Trophoblast cell (in vitro differentiated cells and primary cell): ENCODE results near the gene UGT2B17.
"Not testable (repeated sequence)": the region's sequence is repeated elsewhere in the genome, so short reads cannot be mapped to it uniquely, and the experiment has no call there.

Source experiments
- DNase-seq, 2 donors: peaks; one replicate each; pipeline ENCODE4 v3.0.0-alpha.2; 2016
- H2AFZ ChIP-seq: 2 replicates; pipeline ENCODE4 v1.6.1; 2013; ENCODE audit warnings: low read length, moderate library complexity, mild to moderate bottlenecking; ENCODE audit not compliant: insufficient read depth, poor library complexity
- H2AK5ac ChIP-seq: 2 replicates; pipeline ENCODE4 v1.6.1; 2013; ENCODE audit warnings: mild to moderate bottlenecking, low read length
- H2BK120ac ChIP-seq: 2 replicates; pipeline ENCODE4 v1.6.1; 2013; ENCODE audit warnings: low read length, mild to moderate bottlenecking, moderate library complexity; ENCODE audit not compliant: insufficient read depth, poor library complexity
- H2BK12ac ChIP-seq: 2 replicates; pipeline ENCODE4 v1.6.1; 2013; ENCODE audit warnings: mild to moderate bottlenecking, low read length, moderate library complexity
- H2BK5ac ChIP-seq: 2 replicates; pipeline ENCODE4 v1.6.1; 2013; ENCODE audit warnings: low read length, low read depth, moderate library complexity, mild to moderate bottlenecking; ENCODE audit not compliant: poor library complexity
- H3K14ac ChIP-seq: 2 replicates; pipeline ENCODE4 v1.6.1; 2013; ENCODE audit warnings: mild to moderate bottlenecking, low read length
- H3K18ac ChIP-seq: 2 replicates; pipeline ENCODE4 v1.6.1; 2013; ENCODE audit warnings: mild to moderate bottlenecking, low read length
- H3K23ac ChIP-seq: 2 replicates; pipeline ENCODE4 v1.6.1; 2013; ENCODE audit warnings: low read length
- H3K27ac ChIP-seq: 2 replicates; pipeline ENCODE4 v1.5.1; 2013; ENCODE audit warnings: low read depth, mild to moderate bottlenecking, inconsistent platforms, low read length, moderate library complexity
- H3K27me3 ChIP-seq: 2 replicates; pipeline ENCODE4 v1.6.1; 2013; ENCODE audit warnings: inconsistent platforms, mild to moderate bottlenecking, low read length, moderate library complexity; ENCODE audit not compliant: insufficient read depth
- H3K36me3 ChIP-seq, 2 experiments: 1 replicate in 1 of 2; 2 replicates in 1 of 2; pipeline ENCODE4 v1.6.1; 2013; ENCODE audit warnings: low read length in 2 of 2, mild to moderate bottlenecking in 2 of 2, moderate library complexity in 1 of 2; ENCODE audit not compliant: insufficient read depth in 2 of 2, control insufficient read depth in 1 of 2
- H3K4ac ChIP-seq: 2 replicates; pipeline ENCODE4 v1.6.1; 2013; ENCODE audit warnings: low read depth, mild to moderate bottlenecking, low read length, moderate library complexity
- H3K4me1 ChIP-seq, 2 experiments: 1 replicate in 1 of 2; 2 replicates in 1 of 2; pipeline ENCODE4 v1.6.1; 2013; ENCODE audit warnings: low read length in 2 of 2, mild to moderate bottlenecking in 2 of 2, moderate library complexity in 1 of 2; ENCODE audit not compliant: insufficient read depth in 2 of 2, control insufficient read depth in 1 of 2
- H3K4me2 ChIP-seq: 2 replicates; pipeline ENCODE4 v1.6.1; 2013; ENCODE audit warnings: inconsistent platforms, mild to moderate bottlenecking, low read length, moderate library complexity
- H3K4me3 ChIP-seq: 2 replicates; pipeline ENCODE4 v1.5.1; 2013; ENCODE audit warnings: mild to moderate bottlenecking, low read depth, low read length, inconsistent platforms
- H3K79me1 ChIP-seq: one replicate; pipeline ENCODE4 v1.6.1; 2013; ENCODE audit warnings: low read length
- H3K79me2 ChIP-seq: 2 replicates; pipeline ENCODE4 v1.6.1; 2013; ENCODE audit warnings: low read length, mild to moderate bottlenecking; ENCODE audit not compliant: control insufficient read depth, insufficient read depth, poor library complexity
- H3K9ac ChIP-seq: 2 replicates; pipeline ENCODE4 v1.6.1; 2013; ENCODE audit warnings: mild to moderate bottlenecking, low read length
- H3K9me3 ChIP-seq: 2 replicates; pipeline ENCODE4 v1.6.1; 2013; ENCODE audit warnings: low read depth, mild to moderate bottlenecking, control low read depth, inconsistent platforms, low read length; ENCODE audit not compliant: insufficient read depth
- H4K12ac ChIP-seq: 2 replicates; pipeline ENCODE4 v1.6.1; 2013; ENCODE audit warnings: low read depth, mild to moderate bottlenecking, low read length, moderate library complexity
- H4K8ac ChIP-seq: 2 replicates; pipeline ENCODE4 v1.6.1; 2013; ENCODE audit warnings: low read depth, mild to moderate bottlenecking, low read length, moderate library complexity
- H4K91ac ChIP-seq: one replicate; pipeline ENCODE4 v1.6.1; 2013; ENCODE audit warnings: low read depth, mild to moderate bottlenecking, low read length, moderate library complexity
- WGBS: extraction: QIAGEN DNeasy Blood & Tissue Kit; methylation state at CpG from one replicate; pipeline ENCODE4 v1.1.7; 2013; ENCODE audit warnings: missing lambda C conversion rate; ENCODE audit not compliant: insufficient read length, insufficient coverage; ENCODE audit errors: extremely low coverage; 5-methylcytosine and 5-hydroxymethylcytosine counted together

UGT2B17 gene

DNA sequence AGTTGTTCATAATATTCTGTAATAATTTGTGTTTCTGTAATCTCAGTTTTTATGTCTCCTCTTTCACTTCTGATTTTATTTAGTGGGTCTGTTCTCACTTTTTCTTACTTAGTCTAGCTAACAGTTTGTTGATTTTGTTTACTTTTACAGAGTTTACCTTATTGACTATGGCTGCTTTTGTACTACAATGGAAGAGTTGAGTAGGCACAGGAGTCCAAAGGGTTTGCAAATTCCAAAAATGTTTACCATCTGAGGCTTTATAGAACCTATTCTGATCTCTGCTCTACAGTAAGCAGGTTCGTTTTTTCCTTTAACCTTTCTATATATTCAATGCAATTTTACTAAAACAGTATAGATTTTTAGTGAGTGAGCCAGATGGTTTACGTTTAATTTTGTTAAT is 55.1 kb downstream of the UGT2B17 start:
- H3K4me2 ChIP-seq, result no peak overlapping the region
- no peak overlapping the region for H3K18ac ChIP-seq
- H4K8ac ChIP-seq, result no peak overlapping the region
- no peaks in the 10 kb centered on the region for H3K27me3 ChIP-seq
- H2BK120ac ChIP-seq, result no peak overlapping the region
- no peak overlapping the region for H2BK12ac ChIP-seq
- DNase-seq, result no peak
- H3K14ac ChIP-seq, result no peak overlapping the region
- H3K9ac ChIP-seq, result no peak overlapping the region
- H3K36me3 ChIP-seq, result no peaks in the 10 kb centered on the region
- no peak overlapping the region for H2AK5ac ChIP-seq
- no peak overlapping the region for H3K23ac ChIP-seq
- no peaks in the 10 kb centered on the region for H3K4me1 ChIP-seq
- WGBS, result no CpG with 5 or more reads among the region's 2 CpGs
- H3K4ac ChIP-seq, result no peak overlapping the region
- H4K91ac ChIP-seq, result no peak overlapping the region
- no peak overlapping the region for H3K4me3 ChIP-seq
- no peaks in the 10 kb centered on the region for H3K79me2 ChIP-seq
- no peaks in the 10 kb centered on the region for H3K79me1 ChIP-seq
- H2BK5ac ChIP-seq, result no peak overlapping the region
- no peak overlapping the region for H2AFZ ChIP-seq
- H4K12ac ChIP-seq, result no peak overlapping the region
- no peak overlapping the region for H3K27ac ChIP-seq
- H3K9me3 ChIP-seq, result no peaks in the 10 kb centered on the region

GRCh38 chr4:68518889-68519288 is 57.2 kb downstream of the UGT2B17 start:
- H4K12ac ChIP-seq, result no peak overlapping the region
- WGBS, result no CpG with 5 or more reads among the region's 1 CpG
- H3K4me2 ChIP-seq, result no peak overlapping the region
- H3K14ac ChIP-seq, result no peak overlapping the region
- H3K79me1 ChIP-seq, result no peaks in the 10 kb centered on the region
- no peaks in the 10 kb centered on the region for H3K79me2 ChIP-seq
- H2AK5ac ChIP-seq, result no peak overlapping the region
- H2BK120ac ChIP-seq, result no peak overlapping the region
- no peaks in the 10 kb centered on the region for H3K27me3 ChIP-seq
- H3K9me3 ChIP-seq, result no peaks in the 10 kb centered on the region
- no peak overlapping the region for H3K27ac ChIP-seq
- no peak overlapping the region for H4K91ac ChIP-seq
- no peaks in the 10 kb centered on the region for H3K4me1 ChIP-seq
- no peak overlapping the region for H3K4ac ChIP-seq
- no peak overlapping the region for H3K9ac ChIP-seq
- DNase-seq, result no peak
- no peak overlapping the region for H3K4me3 ChIP-seq
- H2AFZ ChIP-seq, result no peak overlapping the region
- H3K18ac ChIP-seq, result no peak overlapping the region
- H3K23ac ChIP-seq, result no peak overlapping the region
- H3K36me3 ChIP-seq, result no peaks in the 10 kb centered on the region
- H2BK12ac ChIP-seq, result no peak overlapping the region
- H2BK5ac ChIP-seq, result no peak overlapping the region
- no peak overlapping the region for H4K8ac ChIP-seq

- not testable (repeated sequence) for H3K4ac ChIP-seq, H3K18ac ChIP-seq, H4K8ac ChIP-seq, H3K36me3 ChIP-seq, H2AK5ac ChIP-seq, H4K91ac ChIP-seq, H3K9ac ChIP-seq, H3K4me3 ChIP-seq, H3K4me1 ChIP-seq, H2BK12ac ChIP-seq, H2BK120ac ChIP-seq, H3K79me1 ChIP-seq, H3K79me2 ChIP-seq, H3K27ac ChIP-seq, H3K27me3 ChIP-seq, H4K12ac ChIP-seq, H3K23ac ChIP-seq, H3K4me2 ChIP-seq, H3K9me3 ChIP-seq, H2BK5ac ChIP-seq, DNase-seq, H3K14ac ChIP-seq, H2AFZ ChIP-seq
- WGBS, result no CpG with 5 or more reads among the region's 1 CpG
Measured at GRCh38 chr4:68505452-68505851, 70.7 kb downstream of the UGT2B17 start.

DNA sequence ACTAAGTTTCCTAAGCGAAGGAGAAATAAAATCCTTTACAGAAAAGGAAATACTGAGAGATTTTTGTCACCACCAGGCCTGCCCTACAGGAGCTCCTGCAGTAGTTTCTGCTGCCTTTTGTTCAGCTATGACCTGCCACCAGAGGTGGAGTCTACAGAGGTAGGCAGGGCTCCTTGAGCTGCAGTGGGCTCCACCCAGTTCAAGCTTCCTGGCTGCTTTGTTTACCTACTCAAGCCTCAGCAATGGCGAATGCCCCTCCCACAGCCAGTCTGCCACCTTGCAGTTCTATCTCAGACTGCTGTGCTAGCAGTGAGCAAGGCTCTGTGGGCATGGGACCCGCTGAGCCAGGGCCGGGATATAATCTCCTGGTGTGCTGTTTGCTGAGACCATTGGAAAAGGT is 71.3 kb downstream of the UGT2B17 start:
- not testable (repeated sequence) for H3K14ac ChIP-seq, H3K9me3 ChIP-seq, H4K91ac ChIP-seq, H3K18ac ChIP-seq, DNase-seq, H3K4me3 ChIP-seq, H3K79me1 ChIP-seq, H3K9ac ChIP-seq, H3K27me3 ChIP-seq, H2BK5ac ChIP-seq, H2AK5ac ChIP-seq, H3K79me2 ChIP-seq, H3K23ac ChIP-seq, H4K12ac ChIP-seq, H4K8ac ChIP-seq, H3K4ac ChIP-seq, H2BK120ac ChIP-seq, H3K27ac ChIP-seq, H2AFZ ChIP-seq, H2BK12ac ChIP-seq, H3K4me2 ChIP-seq, H3K4me1 ChIP-seq, H3K36me3 ChIP-seq
- WGBS, result no CpG with 5 or more reads among the region's 4 CpGs
